ENCODE results near the gene CCR6.

The CCR6 gene

GRCh38 chr6:167097770-167098169, 25.1 kb upstream of the CCR6 start:
- no peak for DNase-seq (ENCODE audit: low read depth in 2 of 2, low spot score in 1 of 2)

- no peak for DNase-seq (ENCODE audit: low read depth in 2 of 2, low spot score in 1 of 2)
Measured at GRCh38 chr6:167098825-167099225, 24.1 kb upstream of the CCR6 start.

GRCh38 chr6:167099707-167100106, 23.2 kb upstream of the CCR6 start:
- no peak for DNase-seq (ENCODE audit: low read depth in 2 of 2, low spot score in 1 of 2)

- no peak for DNase-seq (ENCODE audit: low read depth in 2 of 2, low spot score in 1 of 2)
Measured at GRCh38 chr6:167100241-167100674, 22.6 kb upstream of the CCR6 start.

- DNase-seq (ENCODE audit: low read depth in 2 of 2, low spot score in 1 of 2): no peak
Measured at GRCh38 chr6:167102318-167102717, 20.6 kb upstream of the CCR6 start.

- DNase-seq (ENCODE audit: low read depth in 2 of 2, low spot score in 1 of 2): no peak
Measured at GRCh38 chr6:167103041-167103891, 19.6 kb upstream of the CCR6 start.

- no peak for DNase-seq (ENCODE audit: low read depth in 2 of 2, low spot score in 1 of 2)
Measured at GRCh38 chr6:167104388-167104787, 18.5 kb upstream of the CCR6 start.

- DNase-seq (ENCODE audit: low read depth in 2 of 2, low spot score in 1 of 2): no peak
Measured at GRCh38 chr6:167105060-167105459, 17.8 kb upstream of the CCR6 start.

- no peak for DNase-seq (ENCODE audit: low read depth in 2 of 2, low spot score in 1 of 2)
Measured at GRCh38 chr6:167106406-167106805, 16.5 kb upstream of the CCR6 start.

- DNase-seq (ENCODE audit: low read depth in 2 of 2, low spot score in 1 of 2): no peak
Measured at GRCh38 chr6:167107787-167108186, 15.1 kb upstream of the CCR6 start.

- DNase-seq (ENCODE audit: low read depth in 2 of 2, low spot score in 1 of 2): no peak
Measured at GRCh38 chr6:167108278-167108677, 14.6 kb upstream of the CCR6 start.

GRCh38 chr6:167109651-167110050, 13.2 kb upstream of the CCR6 start:
- DNase-seq (ENCODE audit: low read depth in 2 of 2, low spot score in 1 of 2): no peak

- DNase-seq (ENCODE audit: low read depth in 2 of 2, low spot score in 1 of 2): no peak
Measured at GRCh38 chr6:167111597-167111996, 11.3 kb upstream of the CCR6 start.

- no peak for DNase-seq (ENCODE audit: low read depth in 2 of 2, low spot score in 1 of 2)
Measured at GRCh38 chr6:167112421-167112820, 10.5 kb upstream of the CCR6 start.

- DNase-seq (ENCODE audit: low read depth in 2 of 2, low spot score in 1 of 2): no peak
Measured at GRCh38 chr6:167113047-167113754, 9.7 kb upstream of the CCR6 start.

GRCh38 chr6:167113935-167114910, 8.7 kb upstream of the CCR6 start:
- no peak for DNase-seq (ENCODE audit: low read depth in 2 of 2, low spot score in 1 of 2)

GRCh38 chr6:167115054-167115453, 7.8 kb upstream of the CCR6 start:
- no peak for DNase-seq (ENCODE audit: low read depth in 2 of 2, low spot score in 1 of 2)

GRCh38 chr6:167116109-167116837, 6.6 kb upstream of the CCR6 start:
- DNase-seq (ENCODE audit: low read depth in 2 of 2, low spot score in 1 of 2): no peak

GRCh38 chr6:167116838-167117228, 6.1 kb upstream of the CCR6 start:
- DNase-seq (ENCODE audit: low read depth in 2 of 2, low spot score in 1 of 2): no peak

GRCh38 chr6:167118006-167118405, 4.9 kb upstream of the CCR6 start:
- no peak for DNase-seq (ENCODE audit: low read depth in 2 of 2, low spot score in 1 of 2)

GRCh38 chr6:167118839-167119238, 4.1 kb upstream of the CCR6 start:
- DNase-seq (ENCODE audit: low read depth in 2 of 2, low spot score in 1 of 2): no peak

Data from stimulated activated CD8-positive, alpha-beta memory T cell treated with anti-CD3 and anti-CD28 coated beads, Interleukin-4, amount 100 ng/mL, for 1 hour (primary cell).